PC-3 (cell line): ENCODE data around the gene ZBTB33. TPM values are rescaled to one million over a fixed set of nuclear protein-coding genes. Genes with fewer than 3 reads are reported as not detected.

Experiments used
- ATAC-seq: fragments of 200-7000 bp; cut with Tn5 transposase; 2 replicates; pipeline ENCODE4 v1.9.1; 2020; ENCODE audit warnings: mild to moderate bottlenecking, moderate library complexity
- BruUV-seq: library from RNA; stranded (reverse); fragments of 400-500 nt; replicated peaks from 2 replicates; lab custom pipeline; 2021; lab: Mats Ljungman, UMichigan
- CTCF ChIA-PET: fragments of 300-600 bp; sonication (Branson Sonifier 250); formaldehyde crosslinking; loops from one replicate; lab custom pipeline; 2022; ENCODE audit warnings: antibody characterized with exemption; lab: Charles Lee
- POLR2A ChIA-PET: fragments of 300-600 bp; sonication (Branson Sonifier 250); formaldehyde crosslinking; loops from one replicate; lab custom pipeline; 2022; ENCODE audit warnings: antibody characterized with exemption; ENCODE audit not compliant: unreplicated experiment; lab: Charles Lee
- DNase-seq: peaks from one replicate; pipeline ENCODE4 v3.0.0-alpha.2; 2015
- H2AFZ ChIP-seq: fragments of 300-600 bp; sonication (generic); 2 replicates; pipeline ENCODE4 v1.6.0; 2016; ENCODE audit warnings: antibody characterized with exemption, low read length
- H3F3A ChIP-seq: fragments of 300-600 bp; sonication (generic); one replicate; pipeline ENCODE4 v1.6.0; 2017; ENCODE audit warnings: antibody characterized with exemption, low read length, control low read depth, mild to moderate bottlenecking; ENCODE audit not compliant: unreplicated experiment
- H3K27ac ChIP-seq: fragments of 300-600 bp; sonication (generic); 2 replicates; pipeline ENCODE4 v1.5.1; 2016; ENCODE audit warnings: mild to moderate bottlenecking, low read length
- H3K27me3 ChIP-seq: fragments of 300-600 bp; sonication (generic); 2 replicates; pipeline ENCODE4 v1.6.1; 2016; ENCODE audit warnings: low read length, mixed read lengths
- H3K36me3 ChIP-seq: fragments of 300-600 bp; sonication (generic); 2 replicates; pipeline ENCODE4 v1.6.1; 2016; ENCODE audit warnings: low read depth, mixed run types, low read length, mixed read lengths
- H3K4me1 ChIP-seq: fragments of 300-600 bp; sonication (generic); 2 replicates; pipeline ENCODE4 v1.5.1; 2016; ENCODE audit warnings: low read length; ENCODE audit not compliant: insufficient read depth
- H3K4me2 ChIP-seq: fragments of 300-600 bp; sonication (generic); 2 replicates; pipeline ENCODE4 v1.6.0; 2016; ENCODE audit warnings: low read length
- H3K4me3 ChIP-seq: fragments of 300-600 bp; sonication (generic); 2 replicates; pipeline ENCODE4 v1.5.1; 2016; ENCODE audit warnings: mild to moderate bottlenecking, low read length, mixed read lengths
- H3K79me2 ChIP-seq: fragments of 300-600 bp; sonication (generic); 2 replicates; pipeline ENCODE4 v1.6.1; 2017; ENCODE audit warnings: low read length, mixed read lengths
- H3K9ac ChIP-seq: fragments of 300-600 bp; sonication (generic); 2 replicates; pipeline ENCODE4 v1.6.0; 2016; ENCODE audit warnings: mild to moderate bottlenecking, low read length
- H3K9me2 ChIP-seq: fragments of 300-600 bp; sonication (generic); replicated peaks from 2 replicates; pipeline ENCODE4 v1.6.1; 2016; ENCODE audit warnings: mixed run types, low read length, mixed read lengths
- H3K9me3 ChIP-seq: fragments of 300-600 bp; sonication (generic); 2 replicates; pipeline ENCODE4 v1.6.1; 2016; ENCODE audit warnings: low read length, mixed read lengths
- H4K20me1 ChIP-seq: fragments of 300-600 bp; sonication (generic); 2 replicates; pipeline ENCODE4 v1.6.1; 2016; ENCODE audit warnings: low read length, mixed read lengths
- CTCF ChIP-seq: fragments of 300-600 bp; sonication (generic); conservative IDR thresholded peaks from 2 replicates; pipeline ENCODE4 v1.5.1; 2017; ENCODE audit warnings: antibody characterized with exemption, low read depth, mild to moderate bottlenecking, low read length
- EZH2 ChIP-seq: fragments of 300-600 bp; sonication (generic); IDR thresholded peaks from one replicate; pipeline ENCODE4 v1.6.1; 2017; ENCODE audit warnings: antibody characterized with exemption, mild to moderate bottlenecking, low read length; ENCODE audit not compliant: unreplicated experiment
- EZH2phosphoT487 ChIP-seq: fragments of 300-600 bp; sonication (generic); IDR thresholded peaks from 2 replicates; pipeline ENCODE4 v1.6.1; 2018; ENCODE audit warnings: mild to moderate bottlenecking, antibody characterized with exemption, low read length, borderline replicate concordance
- intact Hi-C: fragments of 100-400 bp; cut with micrococcal nuclease; formaldehyde crosslinking; loops from 2 replicates; pipeline ENCODE4 v1.9.0; 2023
- total RNA-seq: library from RNA; depleted of rRNA; stranded (reverse); fragments of >200 nt; gene quantifications from 2 replicates; pipeline ENCODE4 v1.2.3, GENCODE V29; 2014

ZBTB33 gene
- total RNA-seq, 1 experiment from 2014 or later, result 14.3 TPM

- no peaks in the 10 kb centered on the region for H3K27me3 ChIP-seq
- H3K9ac ChIP-seq, result no peak overlapping the region
- CTCF ChIA-PET, result no interaction called here
- POLR2A ChIA-PET, result no interaction called here
- no peak overlapping the region for H3K4me3 ChIP-seq
- H4K20me1 ChIP-seq, result no peaks in the 10 kb centered on the region
- H3K79me2 ChIP-seq, result peaks cover 3% of the 10 kb centered on the region; the same call in 1 of the 2 replicates
- TF ChIP-seq EZH2 (no peak), EZH2phosphoT487 (no peak), CTCF (no peak)
- no peaks in the 10 kb centered on the region for H3K4me1 ChIP-seq
- intact Hi-C loops, result no loop called here
- H3K36me3 ChIP-seq, result no peaks in the 10 kb centered on the region
- H3K27ac ChIP-seq, result no peak overlapping the region
- no peaks in the 10 kb centered on the region for H3K9me2 ChIP-seq
- H3F3A ChIP-seq, result no peaks in the 10 kb centered on the region
- ATAC-seq (no peak), DNase-seq (no peak)
- H3K9me3 ChIP-seq, result no peaks in the 10 kb centered on the region
- no TSS peak for BruUV-seq
- no peak overlapping the region for H2AFZ ChIP-seq
- H3K4me2 ChIP-seq, result no peak overlapping the region
Measured at GRCh38 chrX:120236687-120237479, 13.7 kb upstream of the ZBTB33 start.

GRCh38 chrX:120238933-120239332, 11.7 kb upstream of the ZBTB33 start:
- Histone ChIP-seq H3K4me1 (no peaks in the 10 kb centered on the region; the same call in 1 of the 2 replicates), H3K4me2 (no peak overlapping the region), H3F3A (no peaks in the 10 kb centered on the region), H3K4me3 (no peak overlapping the region), H2AFZ (no peak overlapping the region), H4K20me1 (no peaks in the 10 kb centered on the region), H3K36me3 (no peaks in the 10 kb centered on the region), H3K79me2 (peaks cover 23% of the 10 kb centered on the region), H3K9me3 (no peaks in the 10 kb centered on the region), H3K27ac (no peak overlapping the region), H3K9ac (no peak overlapping the region), H3K27me3 (no peaks in the 10 kb centered on the region), H3K9me2 (no peaks in the 10 kb centered on the region)
- no TSS peak for BruUV-seq
- ChIA-PET CTCF (no interaction called here), POLR2A (no interaction called here)
- DNase-seq (no peak), ATAC-seq (no peak)
- intact Hi-C loops, result no loop called here
- no peak for TF ChIP-seq EZH2phosphoT487
- no peak for TF ChIP-seq CTCF
- no peak for TF ChIP-seq EZH2

- ChIA-PET CTCF (no interaction called here), POLR2A (no interaction called here)
- Histone ChIP-seq H3K9me3 (no peaks in the 10 kb centered on the region), H3K4me3 (no peak overlapping the region), H4K20me1 (no peaks in the 10 kb centered on the region), H2AFZ (no peak overlapping the region), H3K9me2 (no peaks in the 10 kb centered on the region), H3K36me3 (no peaks in the 10 kb centered on the region), H3K27me3 (no peaks in the 10 kb centered on the region), H3K79me2 (peaks cover 28% of the 10 kb centered on the region), H3K4me2 (peak overlapping the region; percentile 87), H3K9ac (no peak overlapping the region), H3F3A (no peaks in the 10 kb centered on the region), H3K27ac (no peak overlapping the region), H3K4me1 (no peaks in the 10 kb centered on the region; the same call in 1 of the 2 replicates)
- intact Hi-C loops, result no loop called here
- ATAC-seq (no peak), DNase-seq (no peak)
- BruUV-seq, result no TSS peak
- TF ChIP-seq EZH2 (no peak), EZH2phosphoT487 (no peak), CTCF (no peak)
Measured at GRCh38 chrX:120242813-120243212, 7.8 kb upstream of the ZBTB33 start.
